Ramos (cell line): ENCODE results near the gene RABL6.
"Not testable (repeated sequence)": the region's sequence is repeated elsewhere in the genome, so short reads cannot be mapped to it uniquely, and the experiment has no call there.

Experiments used
- in situ Hi-C: fragments of 300-500 bp; cut with MboI; formaldehyde crosslinking; loops from one replicate; pipeline ENCODE4 v1.14.3; 2022; ENCODE audit warnings: low sequenced_read_pairs; ENCODE audit not compliant: unreplicated experiment

Gene RABL6

DNA sequence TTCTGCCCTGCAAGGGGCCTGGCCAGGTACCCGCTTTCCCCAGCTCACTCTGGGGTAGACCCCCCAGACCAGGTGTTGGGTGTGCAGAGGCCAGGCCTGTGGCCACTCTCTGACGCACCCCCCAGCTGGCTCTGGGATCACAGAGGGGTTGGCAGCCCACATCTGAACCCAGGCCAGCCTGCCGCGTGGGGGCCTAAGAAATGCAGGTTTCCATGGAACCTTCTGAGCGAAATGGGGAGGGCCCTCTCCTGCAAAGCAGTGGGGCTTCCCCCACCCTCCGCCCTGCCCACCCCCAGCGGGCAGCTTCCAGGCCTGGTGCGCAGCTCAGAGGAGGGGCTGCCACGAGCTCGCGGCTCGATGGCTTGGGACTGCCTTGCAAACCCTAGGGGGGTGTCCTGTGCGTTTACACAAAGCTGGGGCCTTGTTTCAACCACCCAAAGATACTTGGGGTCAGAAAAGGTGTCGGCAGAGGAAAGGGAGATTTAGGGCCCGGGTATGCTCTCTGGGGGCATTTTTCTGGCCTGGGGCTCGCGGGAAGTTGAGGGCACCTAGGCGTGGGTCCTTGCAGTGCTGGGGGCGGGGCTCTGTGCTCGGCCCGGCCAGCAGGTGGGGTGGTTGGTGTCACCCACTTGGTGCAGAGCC lies 35.5 kb downstream of the RABL6 start:
- in situ Hi-C loops: not testable (repeated sequence)

- in situ Hi-C loops: not testable (repeated sequence)
Observed at GRCh38 chr9:136843801-136844740, 36.3 kb downstream of the RABL6 start.

- in situ Hi-C loops: no loop called here
Observed at GRCh38 chr9:136844761-136845464, 37.2 kb downstream of the RABL6 start.

DNA sequence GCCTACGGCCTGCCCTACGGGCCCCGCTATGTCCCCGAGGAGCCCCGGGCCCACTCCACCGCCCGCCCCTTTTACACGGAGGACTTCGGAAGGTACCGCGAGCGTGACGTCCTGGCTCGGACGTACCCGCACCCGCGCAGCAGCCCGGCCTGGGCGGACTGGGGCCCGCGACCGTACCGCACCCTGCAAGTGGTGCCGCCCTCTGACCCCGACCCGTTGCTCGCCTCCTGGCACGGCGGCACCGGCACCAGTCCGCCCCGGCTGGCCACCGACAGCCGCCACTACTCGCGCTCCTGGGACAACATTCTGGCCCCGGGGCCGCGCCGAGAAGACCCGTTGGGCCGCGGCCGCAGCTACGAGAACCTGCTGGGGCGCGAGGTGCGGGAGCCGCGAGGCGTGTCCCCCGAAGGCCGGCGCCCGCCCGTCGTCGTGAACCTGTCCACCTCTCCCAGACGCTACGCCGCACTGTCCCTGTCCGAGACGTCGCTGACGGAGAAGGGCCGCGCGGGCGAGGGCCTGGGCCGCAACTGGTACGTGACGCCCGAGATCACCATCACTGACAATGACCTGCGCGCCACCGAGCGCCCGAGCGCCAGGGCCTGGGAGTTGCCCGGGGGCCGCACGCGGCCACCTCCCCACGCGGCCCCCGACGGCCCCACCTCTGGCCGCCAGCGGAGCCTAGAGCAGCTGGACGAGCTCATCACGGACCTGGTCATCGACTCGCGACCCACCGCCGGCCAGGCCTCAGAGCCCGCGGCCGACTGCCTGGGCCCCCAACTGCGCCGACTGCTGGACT lies 37.9 kb downstream of the RABL6 start:
- in situ Hi-C loops: no loop called here

DNA sequence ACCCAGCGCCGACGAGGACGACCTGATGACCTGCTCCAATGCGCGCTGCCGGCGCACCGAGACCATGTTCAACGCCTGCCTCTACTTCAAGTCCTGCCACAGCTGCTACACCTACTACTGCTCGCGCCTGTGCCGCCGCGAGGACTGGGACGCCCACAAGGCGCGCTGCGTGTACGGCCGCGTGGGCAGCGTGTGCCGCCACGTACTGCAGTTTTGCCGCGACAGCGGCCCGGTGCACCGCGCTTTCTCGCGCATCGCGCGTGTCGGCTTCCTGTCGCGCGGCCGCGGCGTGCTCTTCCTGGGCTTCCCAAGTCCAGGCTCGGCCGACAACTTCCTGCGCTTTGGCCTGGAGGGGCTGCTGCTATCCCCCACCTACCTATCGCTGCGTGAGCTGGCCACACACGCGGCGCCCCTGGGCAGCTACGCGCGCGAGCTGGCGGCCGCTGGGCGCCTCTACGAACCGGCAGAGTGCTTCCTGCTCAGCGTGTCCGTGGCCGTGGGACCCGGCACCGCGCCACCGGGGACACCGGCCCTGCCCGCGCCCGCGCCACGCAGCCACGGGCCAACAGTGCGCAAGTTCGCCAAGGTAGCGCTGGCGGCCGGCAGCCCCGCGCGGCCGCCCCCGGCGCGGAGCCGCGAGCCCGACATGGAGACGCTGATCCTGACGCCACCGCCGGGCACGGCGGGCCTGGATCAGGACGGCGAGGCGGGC lies 38.8 kb downstream of the RABL6 start:
- in situ Hi-C loops: no loop called here

- in situ Hi-C loops: no loop called here
Observed at GRCh38 chr9:136847088-136847825, 39.5 kb downstream of the RABL6 start.

GRCh38 chr9:136847826-136848392 lies 40.2 kb downstream of the RABL6 start:
- in situ Hi-C loops: no loop called here

DNA sequence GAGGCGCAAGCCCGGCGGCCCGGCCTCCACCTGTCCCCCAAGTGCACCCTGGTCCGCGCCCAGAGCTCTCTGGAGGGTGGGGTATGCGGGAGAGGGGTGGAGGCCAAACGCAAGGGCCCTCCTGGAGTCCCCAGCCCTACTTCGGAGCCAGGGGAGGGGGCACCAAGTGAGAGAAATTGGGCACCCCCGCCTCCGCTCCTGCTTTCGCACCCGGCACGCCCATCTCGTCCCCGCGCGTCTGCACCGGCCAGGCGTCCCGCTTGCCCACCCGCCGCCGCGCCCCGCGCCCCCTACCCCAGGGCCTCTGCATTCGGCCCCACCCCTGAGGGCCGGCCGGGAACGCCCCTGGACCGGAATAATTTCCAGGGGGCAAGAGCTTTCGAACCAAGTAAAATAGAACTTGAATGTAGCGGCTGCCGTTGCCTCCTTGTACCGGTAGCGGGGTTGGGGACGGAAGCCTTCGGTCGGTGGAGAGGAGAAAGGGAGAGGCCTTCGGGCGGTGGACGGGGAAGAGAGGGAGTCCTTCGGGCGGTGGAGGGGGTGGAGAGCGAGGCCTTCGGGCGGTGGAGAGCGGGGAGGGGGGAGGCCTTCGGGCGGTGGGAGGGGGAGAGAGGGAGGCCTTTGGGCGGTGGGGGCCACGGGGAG lies 40.8 kb downstream of the RABL6 start:
- in situ Hi-C loops: no loop called here

DNA sequence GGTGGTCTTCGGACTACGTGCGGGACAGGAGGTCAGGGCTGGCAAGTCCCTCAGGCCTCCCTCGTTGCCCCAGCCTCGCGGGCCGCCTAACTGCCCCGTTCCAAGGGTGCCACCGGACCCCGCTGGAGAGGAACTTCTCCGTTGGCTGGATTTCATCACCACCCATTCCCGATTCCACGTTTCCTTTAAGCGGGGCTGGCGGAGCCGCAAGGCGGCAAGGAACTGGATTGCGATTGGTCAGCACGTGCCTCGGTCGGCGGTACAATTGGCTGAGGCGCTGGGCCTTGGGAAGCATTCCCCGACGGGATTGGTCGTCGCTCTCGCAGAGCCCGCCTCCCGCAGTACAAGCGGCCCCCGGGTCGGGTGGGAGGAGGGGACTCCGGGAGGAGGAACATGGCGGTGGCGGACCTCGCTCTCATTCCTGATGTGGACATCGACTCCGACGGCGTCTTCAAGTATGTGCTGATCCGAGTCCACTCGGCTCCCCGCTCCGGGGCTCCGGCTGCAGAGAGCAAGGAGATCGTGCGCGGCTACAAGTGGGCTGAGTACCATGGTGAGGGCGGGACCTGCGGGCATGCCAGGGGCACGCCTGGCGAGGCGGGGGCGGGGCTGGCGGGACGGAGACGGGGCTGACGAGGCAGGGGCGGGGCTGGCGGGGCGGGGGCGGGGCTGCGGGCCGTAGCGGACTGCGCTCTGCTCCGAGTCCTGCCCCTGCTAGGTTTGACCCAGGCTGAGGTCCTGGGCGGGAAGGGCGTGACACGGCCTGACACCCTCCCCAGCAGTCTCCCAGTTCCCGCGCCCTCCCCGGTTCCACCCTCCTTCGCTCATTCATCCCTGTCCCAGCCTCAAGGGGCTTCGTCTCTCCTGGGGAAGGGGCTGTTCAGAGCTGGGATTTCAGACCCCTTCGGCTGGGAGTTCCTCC lies 41.6 kb downstream of the RABL6 start, which contains the start of gene PHPT1:
PHPT1 (plus strand) TSS at position 372 of the 922 bp plus-strand sequence; CDS start at position 394, 22 bp downstream.
- in situ Hi-C loops: no loop called here

DNA sequence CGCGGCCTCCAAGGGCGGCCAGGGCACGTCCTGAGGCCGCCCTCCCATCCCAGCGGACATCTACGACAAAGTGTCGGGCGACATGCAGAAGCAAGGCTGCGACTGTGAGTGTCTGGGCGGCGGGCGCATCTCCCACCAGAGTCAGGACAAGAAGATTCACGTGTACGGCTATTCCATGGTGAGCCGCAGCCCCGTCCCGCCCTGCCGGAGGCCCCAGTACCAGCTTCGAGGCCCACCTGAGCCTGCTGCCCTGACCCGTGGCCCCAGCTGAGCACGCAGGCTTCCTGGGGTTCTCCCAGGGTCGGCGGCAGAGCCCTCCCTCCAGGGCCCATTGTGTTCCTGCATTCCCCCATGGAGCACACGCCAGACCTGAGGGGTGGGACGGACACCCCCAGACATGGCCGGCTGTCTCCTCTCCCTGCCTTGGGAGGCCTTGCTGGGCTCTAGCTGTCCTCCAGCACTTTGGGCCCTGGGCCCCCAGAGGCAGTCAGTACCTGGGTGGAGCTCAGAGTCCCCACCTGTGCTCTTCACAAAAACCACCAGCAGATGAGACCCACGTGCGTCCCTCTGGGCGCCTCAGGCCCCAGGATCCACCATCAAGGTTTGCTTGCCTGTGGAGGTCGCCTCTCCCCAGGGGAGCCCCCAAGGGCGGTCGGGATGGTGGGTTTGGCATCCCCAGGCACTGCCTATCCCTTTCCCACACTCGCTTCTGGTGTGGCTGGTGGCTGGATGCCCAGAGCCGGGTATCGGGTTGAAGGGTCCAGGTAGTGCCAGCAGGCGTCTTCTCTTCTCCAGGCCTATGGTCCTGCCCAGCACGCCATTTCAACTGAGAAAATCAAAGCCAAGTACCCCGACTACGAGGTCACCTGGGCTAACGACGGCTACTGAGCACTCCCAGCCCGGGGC lies 42.5 kb downstream of the RABL6 start:
- in situ Hi-C loops: no loop called here

DNA sequence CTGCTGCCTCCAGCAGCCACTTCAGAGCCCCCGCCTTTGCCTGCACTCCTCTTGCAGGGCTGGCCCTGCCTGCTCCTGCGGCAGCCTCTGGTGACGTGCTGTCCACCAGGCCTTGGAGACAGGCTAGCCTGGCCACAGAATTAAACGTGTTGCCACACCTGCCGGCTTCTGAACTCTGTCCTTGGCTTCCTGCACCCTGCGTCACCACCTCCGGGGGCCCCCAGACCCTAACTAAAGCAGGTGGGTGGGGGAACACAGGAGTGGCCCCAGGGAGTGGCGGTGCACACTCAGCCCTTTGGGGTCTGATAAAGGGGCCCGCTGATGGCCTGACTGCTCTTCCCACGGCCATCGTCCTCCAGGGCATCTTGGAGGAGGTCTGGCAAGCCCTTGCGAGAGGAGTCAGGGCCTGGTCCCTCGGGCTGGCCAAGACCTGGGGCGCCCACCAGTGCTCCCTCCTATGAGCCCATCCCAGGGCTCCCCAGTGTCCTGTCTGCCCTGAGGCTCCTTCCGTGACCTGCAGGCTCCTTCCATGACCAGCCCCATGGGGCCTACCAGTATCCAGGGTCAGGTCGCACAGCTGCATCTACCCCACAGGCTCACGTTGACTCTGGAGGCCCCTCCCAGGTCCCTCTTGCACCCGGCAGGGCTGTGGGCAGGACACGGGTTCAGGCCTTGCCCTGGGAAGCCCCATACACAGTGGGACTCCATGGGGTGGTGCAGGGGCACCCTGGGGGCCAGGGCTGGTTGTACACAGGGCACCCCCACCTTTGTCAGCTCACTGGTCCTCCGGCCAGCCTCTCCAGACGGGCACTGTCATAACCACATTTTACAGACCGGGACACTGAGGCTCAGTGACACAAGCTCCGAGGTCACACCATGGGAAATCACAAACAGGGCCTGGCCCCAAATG lies 43.4 kb downstream of the RABL6 start:
- in situ Hi-C loops: no loop called here

DNA sequence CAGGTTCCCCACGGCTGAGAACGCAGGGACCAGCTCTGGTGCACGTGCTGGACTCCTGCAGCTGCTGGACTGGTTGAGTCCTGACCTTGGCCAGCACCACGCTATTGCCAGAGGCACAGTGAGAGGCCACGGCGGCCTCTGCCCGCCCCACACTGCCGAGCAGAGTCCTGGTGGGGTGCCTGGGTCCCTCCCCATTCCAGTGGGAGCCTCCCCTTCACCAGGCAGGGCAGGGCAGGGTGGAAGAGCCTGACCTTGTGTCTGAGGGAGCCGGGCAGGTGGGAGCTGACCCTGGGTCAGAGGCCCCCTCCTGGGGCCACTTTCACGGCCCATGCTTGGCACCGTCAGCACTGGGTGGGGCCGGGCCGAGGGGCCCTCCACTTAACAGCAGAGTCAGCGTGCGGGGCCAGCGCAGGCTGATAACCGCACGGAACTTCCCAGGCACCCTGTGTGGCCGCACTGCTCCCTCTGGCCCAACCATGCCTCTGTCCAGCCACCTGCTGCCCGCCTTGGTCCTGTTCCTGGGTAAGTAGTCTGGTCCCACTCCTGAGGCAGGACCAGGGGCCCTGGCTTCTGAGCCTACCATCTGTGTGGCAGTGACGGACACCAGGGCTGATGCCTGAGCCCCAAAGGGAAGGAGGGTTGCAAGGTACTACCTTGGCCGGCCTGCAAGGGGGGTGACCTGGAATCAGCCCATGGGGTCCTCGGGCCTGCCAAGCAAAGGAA lies 44.4 kb downstream of the RABL6 start, which contains the start of gene MAMDC4:
MAMDC4 (plus strand) TSS at position 406 of the 723 bp plus-strand sequence; CDS start at position 477, 71 bp downstream.
- in situ Hi-C loops: no loop called here

GRCh38 chr9:136852664-136853595 lies 45.2 kb downstream of the RABL6 start:
- in situ Hi-C loops: no loop called here
